IMR-90 (cell line): ENCODE results near the gene TMSB10.

ENCODE experiments used
- BHLHE40 ChIP-seq: fragments of 150-350 bp; IDR thresholded peaks from 2 replicates; pipeline ENCODE4 v1.6.1; 2016; ENCODE audit warnings: mild to moderate bottlenecking, low read depth, low read length
- CEBPB ChIP-seq: IDR thresholded peaks from 2 replicates; pipeline ENCODE4 v1.6.1; 2012; ENCODE audit warnings: low read depth, low read length, improper control_type of control experiment
- CHD1 ChIP-seq: IDR thresholded peaks from 2 replicates; pipeline ENCODE4 v1.6.1; 2012; ENCODE audit warnings: low read depth, low read length, improper control_type of control experiment
- CTCF ChIP-seq: conservative IDR thresholded peaks from 2 replicates; pipeline ENCODE4 v1.5.1; 2012; ENCODE audit warnings: mild to moderate bottlenecking, low read depth, low read length, improper control_type of control experiment
- ELK1 ChIP-seq: fragments of 150-350 bp; IDR thresholded peaks from 2 replicates; pipeline ENCODE4 v1.6.1; 2016; ENCODE audit warnings: low read depth, mild to moderate bottlenecking, low read length, moderate library complexity, borderline replicate concordance
- FOS ChIP-seq: fragments of 150-350 bp; IDR thresholded peaks from 2 replicates; pipeline ENCODE4 v1.6.1; 2016; ENCODE audit warnings: low read depth, low read length
- MAZ ChIP-seq: IDR thresholded peaks from 2 replicates; pipeline ENCODE4 v1.6.1; 2012; ENCODE audit warnings: low read depth, mild to moderate bottlenecking, low read length, improper control_type of control experiment, moderate library complexity, borderline replicate concordance
- MXI1 ChIP-seq: IDR thresholded peaks from 2 replicates; pipeline ENCODE4 v1.6.1; 2012; ENCODE audit warnings: low read depth, mild to moderate bottlenecking, low read length, moderate library complexity, borderline replicate concordance
- NFE2L2 ChIP-seq: fragments of 150-350 bp; IDR thresholded peaks from 2 replicates; pipeline ENCODE4 v1.6.1; 2016; ENCODE audit warnings: low read depth, mild to moderate bottlenecking, low read length
- POLR2A ChIP-seq: IDR thresholded peaks from 2 replicates; pipeline ENCODE4 v1.6.1; 2012; ENCODE audit warnings: mild to moderate bottlenecking, low read depth, low read length
- RFX5 ChIP-seq: IDR thresholded peaks from 2 replicates; pipeline ENCODE4 v1.8.0; 2012; ENCODE audit warnings: low read depth, mild to moderate bottlenecking, low read length, moderate library complexity
- SMC3 ChIP-seq: fragments of 150-350 bp; IDR thresholded peaks from 2 replicates; pipeline ENCODE4 v1.6.1; 2016; ENCODE audit warnings: low read depth, mild to moderate bottlenecking, antibody characterized with exemption, low read length, moderate library complexity
- USF2 ChIP-seq: fragments of 150-350 bp; IDR thresholded peaks from 2 replicates; pipeline ENCODE4 v1.6.1; 2017; ENCODE audit warnings: mild to moderate bottlenecking, antibody characterized with exemption, low read length, low read depth

- TF ChIP-seq ELK1 (no peak), CTCF (no peak), POLR2A (no peak), MAZ (no peak), FOS (no peak), BHLHE40 (no peak), CEBPB (no peak), USF2 (no peak), MXI1 (no peak), RFX5 (no peak), SMC3 (no peak), NFE2L2 (no peak), CHD1 (no peak)
Observed at GRCh38 chr2:84940088-84940470, 34.6 kb downstream of the TMSB10 start.
